Smooth muscle cell of the brain vasculature (primary cell): ENCODE results near the gene ZNF175.

Experiments used
- DNase-seq: peaks from one replicate; pipeline ENCODE4 v3.0.0-alpha.2; 2012; ENCODE audit warnings: low read depth, low spot score

The ZNF175 gene

GRCh38 chr19:51549533-51550324 lies 21.4 kb upstream of the ZNF175 start:
- no peak for DNase-seq

- DNase-seq = no peak
Measured at GRCh38 chr19:51550848-51551672, 20.0 kb upstream of the ZNF175 start.

GRCh38 chr19:51551673-51552432 lies 19.2 kb upstream of the ZNF175 start:
- DNase-seq = no peak

- no peak for DNase-seq
Measured at GRCh38 chr19:51552608-51552995, 18.5 kb upstream of the ZNF175 start.

GRCh38 chr19:51552996-51553725 lies 17.9 kb upstream of the ZNF175 start:
- no peak for DNase-seq

- no peak for DNase-seq
Measured at GRCh38 chr19:51559240-51559639, 11.8 kb upstream of the ZNF175 start.

GRCh38 chr19:51560339-51560738 lies 10.7 kb upstream of the ZNF175 start:
- DNase-seq = no peak

- no peak for DNase-seq
Measured at GRCh38 chr19:51564791-51565190, 6.3 kb upstream of the ZNF175 start.

- DNase-seq = no peak
Measured at GRCh38 chr19:51565583-51565982, 5.5 kb upstream of the ZNF175 start.

- DNase-seq = no peak
Measured at GRCh38 chr19:51566489-51567100, 4.5 kb upstream of the ZNF175 start.

- no peak for DNase-seq
Measured at GRCh38 chr19:51567583-51567982, 3.5 kb upstream of the ZNF175 start.

- DNase-seq = no peak
Measured at GRCh38 chr19:51568456-51568855, 2.6 kb upstream of the ZNF175 start.

GRCh38 chr19:51571599-51571998 lies 516 bp downstream of the ZNF175 start:
- no peak for DNase-seq

GRCh38 chr19:51572410-51572809 lies 1.3 kb downstream of the ZNF175 start:
- no peak for DNase-seq

GRCh38 chr19:51572908-51573307 lies 1.8 kb downstream of the ZNF175 start:
- no peak for DNase-seq

GRCh38 chr19:51573331-51573730 lies 2.2 kb downstream of the ZNF175 start:
- DNase-seq = no peak

- no peak for DNase-seq
Measured at GRCh38 chr19:51576850-51577249, 5.8 kb downstream of the ZNF175 start.

GRCh38 chr19:51586103-51586728 lies 15.1 kb downstream of the ZNF175 start:
- DNase-seq = no peak

- no peak for DNase-seq
Measured at GRCh38 chr19:51586799-51587198, 15.7 kb downstream of the ZNF175 start.
